ENCODE results near the gene VPS16.
"Not testable (repeated sequence)": the region's sequence is repeated elsewhere in the genome, so short reads cannot be mapped to it uniquely, and the experiment has no call there.

The VPS16 gene

DNA sequence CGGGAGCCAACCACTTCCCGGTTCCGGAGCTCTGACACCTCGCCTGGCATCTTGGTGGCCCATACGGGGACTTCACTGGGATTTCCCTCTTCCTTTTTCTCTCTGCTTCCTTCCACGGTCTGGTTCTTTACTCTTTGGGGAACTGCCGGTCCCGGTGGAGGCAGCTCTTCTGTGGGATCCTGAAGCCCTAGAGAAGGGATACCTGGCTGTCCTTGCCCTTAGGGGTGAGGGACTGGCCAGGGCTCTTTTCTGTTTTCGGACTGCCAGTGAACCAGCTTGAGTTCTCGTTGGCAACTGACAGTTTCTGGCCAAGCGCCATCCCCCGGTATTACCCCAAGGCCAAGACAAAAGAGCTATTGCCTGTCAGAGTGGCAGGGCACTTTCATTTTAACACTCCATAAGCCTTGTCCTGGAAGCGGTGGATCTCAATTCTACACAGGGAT is 39.2 kb upstream of the VPS16 start:
- CTCF ChIA-PET, result no interaction called here

DNA sequence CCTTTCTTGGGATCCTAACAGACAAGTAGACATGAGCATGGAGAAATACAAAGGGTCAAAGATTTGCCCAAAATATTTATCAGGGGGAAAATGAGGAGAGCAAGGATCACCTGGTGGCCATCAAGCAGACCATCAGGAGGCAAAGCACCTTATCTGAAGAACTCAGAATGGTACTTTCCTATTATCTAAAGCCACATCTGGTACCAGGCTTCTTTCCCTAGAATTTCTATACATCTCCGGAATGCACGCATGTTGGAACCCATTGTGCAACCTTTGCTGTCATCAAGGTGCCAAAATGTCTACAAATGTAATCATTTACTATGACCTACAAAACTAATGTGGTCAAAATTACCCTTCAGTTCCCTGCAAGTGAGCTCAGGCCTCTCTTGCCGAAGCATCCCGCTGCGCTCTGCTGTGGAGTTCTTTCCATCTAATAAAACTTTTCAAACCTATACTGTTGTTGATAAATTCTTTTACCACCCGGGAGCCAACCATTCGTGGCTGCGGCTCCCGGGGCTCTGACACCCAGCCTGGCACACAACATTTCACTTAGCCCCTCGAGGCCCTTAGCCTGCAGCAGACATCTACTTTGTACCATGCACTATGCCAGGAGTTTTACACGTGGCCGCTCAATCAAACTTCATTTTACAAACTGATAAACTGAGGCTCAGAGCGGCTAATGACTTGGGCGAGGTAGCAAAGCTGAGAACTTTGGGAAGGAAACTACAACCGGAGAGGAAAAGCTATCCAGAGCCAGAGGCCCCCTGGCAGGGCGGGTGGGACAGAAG is 36.3 kb upstream of the VPS16 start:
- DNase-seq, result no peak
- Mint-ChIP-seq H3K4me3 (no peak overlapping the region), H3K27ac (no peak overlapping the region), H3K4me1 (peaks cover 19% of the 10 kb centered on the region), H3K9me3 (no peaks in the 10 kb centered on the region), H3K27me3 (peaks cover 99% of the 10 kb centered on the region), H3K36me3 (peaks cover 4% of the 10 kb centered on the region)
- CTCF ChIA-PET, result no interaction called here

More for the DNA sequence above, 39.2 kb upstream of the VPS16 start:
- Mint-ChIP-seq H3K36me3 (peaks cover 4% of the 10 kb centered on the region), H3K4me3 (peak overlapping the region; percentile 61), H3K27ac (no peak overlapping the region), H3K4me1 (peaks cover 24% of the 10 kb centered on the region), H3K9me3 (no peaks in the 10 kb centered on the region), H3K27me3 (peaks cover 95% of the 10 kb centered on the region)
- no peak for DNase-seq

DNA sequence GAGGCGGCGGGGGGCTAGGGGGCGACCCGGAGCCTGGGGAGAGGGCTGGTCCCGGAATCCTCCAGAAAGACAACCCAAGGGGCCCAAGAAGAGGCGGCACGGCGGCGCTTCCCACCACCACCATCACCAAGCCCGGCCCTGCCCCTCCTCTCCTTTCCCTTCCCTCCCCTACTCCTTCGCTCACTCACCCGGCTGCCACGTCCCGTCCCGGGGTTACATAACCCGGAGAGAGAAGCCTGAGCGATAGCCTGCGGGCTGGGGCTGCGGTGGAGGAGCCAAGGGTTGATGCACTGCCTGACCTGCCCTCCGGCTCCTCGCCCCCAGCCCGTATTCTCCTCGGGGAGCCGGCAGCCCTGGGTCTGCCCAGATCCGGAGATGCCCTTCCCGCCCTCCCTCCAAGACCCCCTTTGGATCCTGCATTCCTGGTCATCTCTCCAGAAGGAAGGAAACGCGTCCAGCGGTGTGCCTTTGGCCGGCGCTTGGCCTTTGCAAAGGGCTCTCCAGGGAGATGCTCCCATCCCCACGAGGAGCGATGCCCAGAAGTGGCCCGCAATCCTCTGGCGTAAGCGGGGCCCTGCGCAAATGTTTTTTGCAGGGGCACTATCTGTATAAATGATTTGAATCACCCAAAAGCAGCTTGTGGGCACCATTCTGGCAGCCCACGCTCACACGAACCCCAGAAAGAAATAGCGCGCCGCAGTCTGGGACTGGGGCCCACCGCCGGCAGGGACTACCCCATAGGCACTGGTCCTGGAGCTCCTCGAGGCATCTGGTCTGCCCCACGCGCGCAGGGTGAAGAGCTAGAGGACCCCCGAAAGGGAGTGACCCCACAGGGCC is 35.5 kb upstream of the VPS16 start:
- Mint-ChIP-seq H3K36me3 (peaks cover under 1% of the 10 kb centered on the region), H3K27ac (no peak overlapping the region), H3K4me3 (no peak overlapping the region), H3K27me3 (peaks cover 99% of the 10 kb centered on the region), H3K4me1 (peaks cover 10% of the 10 kb centered on the region), H3K9me3 (no peaks in the 10 kb centered on the region)
- CTCF ChIA-PET, result interaction anchor here (1.1 kb wide), 1 partner anchor 52 kb away, joined by 3 read pairs; no protein-coding TSS in a partner anchor
- DNase-seq, result no peak

DNA sequence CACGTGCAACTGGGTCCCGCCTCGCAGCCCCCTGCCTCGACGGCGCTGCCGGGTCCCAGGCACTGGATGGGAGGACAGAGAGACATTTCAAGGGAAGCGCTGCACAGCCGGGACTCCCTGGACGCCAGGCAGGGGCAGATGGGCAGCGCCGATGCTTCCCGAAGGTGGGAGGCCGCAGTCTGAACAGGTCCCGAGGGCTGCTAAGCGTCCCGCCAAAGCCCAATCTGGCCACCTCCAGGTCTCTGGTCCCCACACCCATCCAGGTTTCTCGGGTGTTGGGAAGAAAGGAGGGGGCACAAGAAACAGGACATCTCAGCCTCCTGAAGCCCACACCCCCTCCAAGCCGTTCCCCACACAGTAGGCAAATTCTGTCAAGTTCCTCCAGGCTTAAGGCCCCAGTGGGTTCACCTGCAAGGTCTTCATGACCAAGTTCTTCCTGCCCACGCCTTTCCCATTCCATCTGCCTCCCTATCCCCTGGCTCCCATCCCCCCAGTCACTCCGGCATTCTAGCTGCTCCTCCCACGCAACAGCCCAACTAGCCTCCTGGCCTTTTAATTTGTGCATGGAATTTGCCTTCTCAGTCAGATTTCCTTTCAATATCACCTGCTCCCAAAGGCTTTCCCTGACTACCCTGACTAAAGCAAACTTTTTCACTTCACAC is 34.7 kb upstream of the VPS16 start:
- H3K36me3 Mint-ChIP-seq, result no peaks in the 10 kb centered on the region
- no peak overlapping the region for H3K27ac Mint-ChIP-seq
- DNase-seq, result no peak
- peaks cover 97% of the 10 kb centered on the region for H3K27me3 Mint-ChIP-seq
- CTCF ChIA-PET, result interaction anchor here (1.1 kb wide), 1 partner anchor 53 kb away, joined by 3 read pairs; no protein-coding TSS in a partner anchor
- H3K4me1 Mint-ChIP-seq, result peaks cover 7% of the 10 kb centered on the region
- H3K4me3 Mint-ChIP-seq, result no peak overlapping the region
- H3K9me3 Mint-ChIP-seq, result no peaks in the 10 kb centered on the region

DNA sequence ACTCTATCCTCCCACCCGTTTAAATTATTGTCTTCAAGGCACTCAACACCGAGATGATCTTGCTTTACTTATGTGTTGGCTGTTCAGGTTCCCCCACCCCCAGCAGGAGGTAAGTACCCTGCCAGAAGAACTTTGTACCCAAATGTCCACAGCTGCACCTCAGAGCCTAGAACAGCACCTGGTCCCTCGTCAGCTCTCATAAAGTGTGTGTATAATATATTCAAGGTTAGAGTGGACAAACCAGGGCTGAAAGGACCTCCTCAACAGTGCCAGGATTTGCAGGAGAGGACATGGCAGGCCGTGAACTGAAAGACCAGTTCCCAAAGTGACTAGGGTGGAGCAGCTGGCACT is 34.2 kb upstream of the VPS16 start:
- Mint-ChIP-seq H3K27ac (no peak overlapping the region), H3K36me3 (no peaks in the 10 kb centered on the region), H3K9me3 (no peaks in the 10 kb centered on the region), H3K4me3 (no peak overlapping the region), H3K27me3 (peaks cover 96% of the 10 kb centered on the region), H3K4me1 (peaks cover 2% of the 10 kb centered on the region)
- CTCF ChIA-PET, result interaction anchor here (1.1 kb wide), 1 partner anchor 53 kb away, joined by 3 read pairs; no protein-coding TSS in a partner anchor
- no peak for DNase-seq

DNA sequence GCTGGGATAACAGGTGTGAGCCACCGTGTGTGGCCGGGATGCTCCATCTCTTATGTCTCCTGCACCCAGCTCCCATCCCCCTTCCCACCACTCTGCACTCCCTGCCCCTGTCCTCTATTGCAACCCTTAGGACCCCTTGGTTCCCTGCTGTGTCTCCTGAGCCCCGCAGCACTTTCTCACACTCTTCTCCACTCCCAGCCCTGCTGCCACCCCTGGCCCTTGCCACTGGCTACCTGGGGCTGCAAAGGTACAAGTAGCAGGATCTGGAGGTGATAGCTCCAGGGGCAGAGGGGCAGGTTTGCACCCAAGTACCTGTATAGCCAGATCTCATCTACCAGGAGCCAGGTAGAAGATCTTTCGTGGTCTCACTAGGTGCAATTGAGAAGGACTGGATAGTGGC is 33.5 kb upstream of the VPS16 start:
- no peak overlapping the region for H3K27ac Mint-ChIP-seq
- H3K9me3 Mint-ChIP-seq, result peaks cover under 1% of the 10 kb centered on the region
- CTCF ChIA-PET, result no interaction called here
- H3K4me1 Mint-ChIP-seq, result no peaks in the 10 kb centered on the region
- no peak overlapping the region for H3K4me3 Mint-ChIP-seq
- no peaks in the 10 kb centered on the region for H3K36me3 Mint-ChIP-seq
- H3K27me3 Mint-ChIP-seq, result peaks cover 94% of the 10 kb centered on the region
- no peak for DNase-seq

DNA sequence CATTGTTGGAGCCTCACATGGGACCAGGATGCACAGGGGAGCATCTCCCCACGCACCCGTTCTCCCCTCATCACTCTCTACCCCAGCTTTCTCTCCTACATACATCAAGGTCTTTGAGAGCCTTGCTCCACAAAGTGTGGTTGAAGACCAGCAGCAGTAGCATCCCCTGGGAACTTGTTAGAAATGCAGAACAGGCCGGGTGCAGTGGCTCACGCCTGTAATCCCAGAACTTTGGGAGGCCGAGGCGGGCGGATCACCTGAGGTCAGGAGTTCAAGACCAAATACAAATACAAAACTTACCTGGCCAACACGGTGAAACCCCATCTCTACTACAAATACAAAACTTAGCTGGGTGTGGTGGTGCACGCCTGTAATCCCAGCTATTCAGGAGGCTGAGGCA is 32.6 kb upstream of the VPS16 start:
- not testable (repeated sequence) for H3K36me3 Mint-ChIP-seq, H3K4me3 Mint-ChIP-seq, H3K9me3 Mint-ChIP-seq, H3K27ac Mint-ChIP-seq, H3K4me1 Mint-ChIP-seq, DNase-seq
- CTCF ChIA-PET, result interaction anchor here (0.9 kb wide), 1 partner anchor 9 kb away, joined by 3 read pairs; the partner anchor contains the start of gene TMEM239
- H3K27me3 Mint-ChIP-seq, result peaks cover 90% of the 10 kb centered on the region

DNA sequence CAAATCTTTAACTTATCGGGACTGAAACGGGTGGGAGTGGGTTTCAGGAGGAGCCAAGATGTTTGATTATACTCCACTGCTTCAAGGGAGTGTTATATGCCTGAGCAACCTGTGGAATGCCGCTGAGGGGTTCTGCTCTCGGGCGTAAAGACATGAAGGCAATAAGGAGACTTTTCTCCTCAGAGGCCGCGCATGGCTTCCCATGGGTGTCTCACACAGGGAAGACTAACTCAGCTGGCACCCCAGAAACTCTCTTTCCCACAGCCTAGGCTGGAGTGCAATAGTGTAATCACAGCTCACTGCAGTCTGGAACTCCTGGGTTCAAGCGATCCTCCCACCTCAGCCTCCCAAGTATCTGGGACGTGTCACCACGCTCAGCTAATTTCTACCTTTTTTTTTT is 30.9 kb upstream of the VPS16 start:
- no peak for DNase-seq
- peaks cover 87% of the 10 kb centered on the region for H3K27me3 Mint-ChIP-seq
- CTCF ChIA-PET, result no interaction called here
- H3K4me3 Mint-ChIP-seq, result no peak overlapping the region
- peaks cover 5% of the 10 kb centered on the region for H3K9me3 Mint-ChIP-seq
- H3K27ac Mint-ChIP-seq, result no peak overlapping the region
- no peaks in the 10 kb centered on the region for H3K36me3 Mint-ChIP-seq
- no peaks in the 10 kb centered on the region for H3K4me1 Mint-ChIP-seq

DNA sequence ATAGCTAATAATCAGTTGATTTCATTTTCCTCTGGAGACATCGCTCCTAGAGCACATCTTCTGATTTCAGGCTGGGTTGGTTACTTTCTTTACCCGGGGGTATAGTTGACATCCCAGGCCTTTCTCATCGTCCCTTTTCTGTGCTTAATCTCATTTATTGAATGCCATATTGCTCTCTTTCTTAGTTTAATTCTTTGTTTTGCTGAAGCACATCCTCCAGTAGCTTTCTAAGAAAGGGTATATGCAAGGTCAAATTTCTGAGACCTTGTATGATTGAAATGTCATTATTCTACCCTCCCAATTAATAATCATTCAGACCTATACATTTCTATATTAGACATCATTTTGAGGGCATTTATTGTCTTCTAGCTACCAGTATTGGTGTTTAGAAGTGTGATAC is 28.4 kb upstream of the VPS16 start:
- Mint-ChIP-seq H3K9me3 (peaks cover 5% of the 10 kb centered on the region), H3K27me3 (peaks cover 85% of the 10 kb centered on the region), H3K36me3 (no peaks in the 10 kb centered on the region), H3K4me1 (no peaks in the 10 kb centered on the region), H3K27ac (no peak overlapping the region), H3K4me3 (no peak overlapping the region)
- CTCF ChIA-PET, result no interaction called here
- DNase-seq, result no peak

DNA sequence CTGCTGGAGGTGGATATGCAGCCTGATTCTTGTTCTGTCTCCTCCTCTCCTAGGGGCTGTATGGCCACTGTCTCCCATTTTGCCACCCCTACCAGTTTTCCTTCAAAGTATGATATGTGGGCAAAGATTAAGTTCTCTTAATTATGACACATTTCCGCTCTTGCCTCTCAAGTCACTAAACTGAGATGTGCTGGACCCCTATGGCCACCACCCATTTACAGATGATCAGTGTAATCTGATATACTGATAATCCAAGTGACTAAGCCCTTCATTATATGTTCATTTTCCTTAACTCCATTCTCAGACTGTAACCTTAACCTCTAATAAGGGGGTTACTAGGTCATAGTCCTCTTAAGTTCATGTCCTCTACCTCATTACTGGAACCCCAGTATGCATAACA is 26.5 kb upstream of the VPS16 start:
- Mint-ChIP-seq H3K27ac (no peak overlapping the region), H3K9me3 (peaks cover 5% of the 10 kb centered on the region), H3K4me3 (no peak overlapping the region), H3K36me3 (no peaks in the 10 kb centered on the region), H3K27me3 (peaks cover 85% of the 10 kb centered on the region), H3K4me1 (no peaks in the 10 kb centered on the region)
- CTCF ChIA-PET, result no interaction called here
- DNase-seq, result no peak

DNA sequence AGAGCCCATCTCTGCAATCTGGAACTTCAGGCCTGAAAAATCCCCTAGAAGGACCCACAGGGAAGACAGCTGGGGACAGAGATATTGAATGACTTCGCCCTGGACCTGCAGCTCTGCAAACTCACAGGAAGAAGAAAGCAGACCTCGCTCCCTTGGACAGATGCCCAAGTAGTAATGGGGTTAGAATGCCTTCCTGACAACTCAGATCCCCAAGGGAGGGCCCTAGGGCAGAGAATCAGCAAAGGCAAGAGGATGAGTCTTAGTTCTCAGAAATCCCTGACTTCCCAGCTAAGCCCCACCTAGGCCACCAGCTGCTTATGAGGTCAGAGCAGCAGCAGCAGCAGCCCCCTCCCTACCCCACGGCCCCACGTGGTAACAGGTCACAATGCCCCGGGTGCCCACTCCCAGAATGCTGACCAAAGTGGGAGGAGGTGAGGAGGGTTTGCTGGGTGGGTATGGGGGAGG is 25.9 kb upstream of the VPS16 start, which contains the start of gene C20orf141:
TSS of gene C20orf141 (plus strand) at position 401 of the 465 bp plus-strand sequence. CDS start 198 bp downstream, outside the sequence.
- DNase-seq, result no peak
- peaks cover 85% of the 10 kb centered on the region for H3K27me3 Mint-ChIP-seq
- peaks cover 5% of the 10 kb centered on the region for H3K9me3 Mint-ChIP-seq
- H3K36me3 Mint-ChIP-seq, result no peaks in the 10 kb centered on the region
- no peak within 1 kb of the TSS for H3K4me3 Mint-ChIP-seq
- H3K4me1 Mint-ChIP-seq, result no peaks in the 10 kb centered on the region
- H3K27ac Mint-ChIP-seq, result peak within 1 kb of the TSS; percentile 64
- CTCF ChIA-PET, result no interaction called here

DNA sequence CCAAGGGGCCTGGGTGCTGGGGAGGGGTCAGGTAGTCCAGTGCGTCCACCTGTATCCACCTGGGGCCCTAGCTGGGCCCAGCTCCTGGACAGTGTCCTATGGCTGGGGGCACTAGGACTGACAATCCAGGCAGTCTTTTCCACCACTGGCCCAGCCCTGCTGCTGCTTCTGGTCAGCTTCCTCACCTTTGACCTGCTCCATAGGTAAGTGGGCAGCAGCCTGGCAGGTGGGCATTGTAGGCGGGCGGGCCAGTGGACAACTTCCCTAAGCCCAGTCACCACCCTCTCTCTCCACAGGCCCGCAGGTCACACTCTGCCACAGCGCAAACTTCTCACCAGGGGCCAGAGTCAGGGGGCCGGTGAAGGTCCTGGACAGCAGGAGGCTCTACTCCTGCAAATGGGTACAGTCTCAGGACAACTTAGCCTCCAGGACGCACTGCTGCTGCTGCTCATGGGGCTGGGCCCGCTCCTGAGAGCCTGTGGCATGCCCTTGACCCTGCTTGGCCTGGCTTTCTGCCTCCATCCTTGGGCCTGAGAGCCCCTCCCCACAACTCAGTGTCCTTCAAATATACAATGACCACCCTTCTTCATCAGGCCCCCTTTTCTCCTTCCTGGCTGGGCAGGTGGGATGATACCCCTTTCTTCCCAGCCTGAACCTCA is 25.2 kb upstream of the VPS16 start:
- no peak for DNase-seq
- Mint-ChIP-seq H3K27ac (no peak overlapping the region), H3K36me3 (no peaks in the 10 kb centered on the region), H3K4me1 (peaks cover 6% of the 10 kb centered on the region), H3K9me3 (peaks cover 5% of the 10 kb centered on the region), H3K4me3 (no peak overlapping the region), H3K27me3 (peaks cover 85% of the 10 kb centered on the region)
- CTCF ChIA-PET, result no interaction called here

DNA sequence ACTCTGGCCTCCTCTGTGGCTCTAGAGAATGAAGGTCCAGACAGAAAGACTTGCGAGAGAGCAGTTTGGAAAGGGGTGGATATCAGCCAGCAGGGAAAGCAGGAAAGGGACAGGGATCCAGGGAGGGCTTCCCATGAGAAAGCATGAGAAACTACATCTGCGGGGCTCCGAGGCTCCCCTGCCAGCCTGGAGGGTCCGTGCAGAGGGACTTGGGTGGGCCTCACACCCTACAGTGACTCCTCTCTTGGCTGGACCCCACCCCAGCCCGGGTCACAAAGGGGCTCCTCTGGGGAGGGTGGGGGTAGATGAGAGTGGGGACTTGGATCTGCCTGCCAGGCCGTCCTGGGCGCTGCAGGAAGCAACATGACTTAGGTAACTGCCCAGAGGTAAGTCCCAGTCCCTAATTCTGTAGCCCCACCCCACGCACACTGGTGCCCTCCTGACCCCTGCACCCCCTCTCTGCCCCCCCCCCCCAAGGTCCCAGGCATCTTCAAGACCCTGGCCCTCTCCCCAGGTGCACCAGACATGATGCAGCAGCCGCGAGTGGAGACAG is 24.4 kb upstream of the VPS16 start, which contains the start of gene TMEM239:
TSS of gene TMEM239 (plus strand) at position 335 of the 553 bp plus-strand sequence. CDS start at position 526, 191 bp downstream.
- Mint-ChIP-seq H3K36me3 (no peaks in the 10 kb centered on the region), H3K9me3 (peaks cover 5% of the 10 kb centered on the region), H3K4me3 (no peak within 1 kb of the TSS), H3K27ac (peak within 1 kb of the TSS; percentile 64), H3K4me1 (peaks cover 9% of the 10 kb centered on the region), H3K27me3 (peaks cover 88% of the 10 kb centered on the region)
- CTCF ChIA-PET, result interaction anchor here (0.9 to 1.5 kb wide), 3 partner anchors 8 to 185 kb away, joined by 3 to 5 read pairs (median 3); no protein-coding TSS in a partner anchor
- DNase-seq, result no peak
